ENCODE results near the gene SPATA4. TPM values are rescaled to one million over a fixed set of nuclear protein-coding genes. Genes with fewer than 3 reads are reported as not detected.

SPATA4 gene
- total and polyA plus RNA-seq, 2 donors from 2014 or later = 0.82 to 1.2 TPM

- Histone ChIP-seq H3K9me3 (ENCODE audit: control insufficient read depth in 2 of 3, insufficient read depth in 1 of 3, low read length in 3 of 3) (peaks cover 0 to 3% (median 0%) of the 10 kb centered on the region in 3 donors), H3K4me1 (ENCODE audit: control insufficient read depth in 2 of 3, insufficient read depth in 2 of 3, low read depth in 1 of 3, low read length in 3 of 3) (no peaks in the 10 kb centered on the region), H3K4me3 (ENCODE audit: low read length in 3 of 3) (no peak overlapping the region), H3K27ac (ENCODE audit: low read depth in 2 of 2, low read length in 2 of 2) (no peak overlapping the region), H3K9ac (ENCODE audit: low read length in 3 of 3) (no peak overlapping the region), H3K36me3 (ENCODE audit: control insufficient read depth in 2 of 3, insufficient read depth in 3 of 3, low read length in 3 of 3) (no peaks in the 10 kb centered on the region), H3K27me3 (ENCODE audit: control insufficient read depth, insufficient read depth, low read length) (no peaks in the 10 kb centered on the region)
- no peak for FAIRE-seq
- intact Hi-C loops (cut with DNase I) = no loop called here
- TF ChIP-seq CTCF (IDR thresholded peaks at IDR 0.05; ENCODE audit: borderline replicate concordance, extremely low read depth, insufficient read depth) = no peak
- no peak for DNase-seq
These were observed 14.2 kb upstream of the SPATA4 start for GRCh38 chr4:176209535-176209934.

GRCh38 chr4:176207839-176208238 lies 12.5 kb upstream of the SPATA4 start:
- FAIRE-seq (no peak), DNase-seq (no peak)
- Histone ChIP-seq H3K4me3 (ENCODE audit: low read length in 3 of 3) (no peak overlapping the region), H3K36me3 (ENCODE audit: control insufficient read depth in 2 of 3, insufficient read depth in 3 of 3, low read length in 3 of 3) (no peaks in the 10 kb centered on the region), H3K9ac (ENCODE audit: low read length in 3 of 3) (no peak overlapping the region), H3K9me3 (ENCODE audit: control insufficient read depth in 2 of 3, insufficient read depth in 1 of 3, low read length in 3 of 3) (peaks cover 0 to 3% (median 0%) of the 10 kb centered on the region in 3 donors), H3K27ac (ENCODE audit: low read depth in 2 of 2, low read length in 2 of 2) (no peak overlapping the region), H3K27me3 (ENCODE audit: control insufficient read depth, insufficient read depth, low read length) (no peaks in the 10 kb centered on the region), H3K4me1 (ENCODE audit: control insufficient read depth in 2 of 3, insufficient read depth in 2 of 3, low read depth in 1 of 3, low read length in 3 of 3) (no peaks in the 10 kb centered on the region)
- no peak for TF ChIP-seq CTCF (IDR thresholded peaks at IDR 0.05; ENCODE audit: borderline replicate concordance, extremely low read depth, insufficient read depth)
- intact Hi-C loops (cut with DNase I) = no loop called here

GRCh38 chr4:176205299-176205698 lies 9.9 kb upstream of the SPATA4 start:
- DNase-seq (no peak), FAIRE-seq (no peak)
- intact Hi-C loops (cut with DNase I) = no loop called here
- H3K36me3 ChIP-seq (ENCODE audit: control insufficient read depth in 2 of 3, insufficient read depth in 3 of 3, low read length in 3 of 3) = no peaks in the 10 kb centered on the region
- no peaks in the 10 kb centered on the region for H3K27me3 ChIP-seq (ENCODE audit: control insufficient read depth, insufficient read depth, low read length)
- no peaks in the 10 kb centered on the region for H3K4me1 ChIP-seq (ENCODE audit: control insufficient read depth in 2 of 3, insufficient read depth in 2 of 3, low read depth in 1 of 3, low read length in 3 of 3)
- H3K9me3 ChIP-seq (ENCODE audit: control insufficient read depth in 2 of 3, insufficient read depth in 1 of 3, low read length in 3 of 3) = no peaks in the 10 kb centered on the region
- H3K9ac ChIP-seq (ENCODE audit: low read length in 3 of 3) = no peak overlapping the region
- no peak overlapping the region for H3K4me3 ChIP-seq (ENCODE audit: low read length in 3 of 3)
- no peak for TF ChIP-seq CTCF (IDR thresholded peaks at IDR 0.05; ENCODE audit: borderline replicate concordance, extremely low read depth, insufficient read depth)
- no peak overlapping the region for H3K27ac ChIP-seq (ENCODE audit: low read depth in 2 of 2, low read length in 2 of 2)

- H3K4me1 ChIP-seq (ENCODE audit: control insufficient read depth in 2 of 3, insufficient read depth in 2 of 3, low read depth in 1 of 3, low read length in 3 of 3) = no peaks in the 10 kb centered on the region
- H3K27me3 ChIP-seq (ENCODE audit: control insufficient read depth, insufficient read depth, low read length) = no peaks in the 10 kb centered on the region
- intact Hi-C loops (cut with DNase I) = no loop called here
- no peak overlapping the region for H3K9ac ChIP-seq (ENCODE audit: low read length in 3 of 3)
- no peak overlapping the region for H3K4me3 ChIP-seq (ENCODE audit: low read length in 3 of 3)
- no peak for DNase-seq
- no peaks in the 10 kb centered on the region for H3K9me3 ChIP-seq (ENCODE audit: control insufficient read depth in 2 of 3, insufficient read depth in 1 of 3, low read length in 3 of 3)
- no peaks in the 10 kb centered on the region for H3K36me3 ChIP-seq (ENCODE audit: control insufficient read depth in 2 of 3, insufficient read depth in 3 of 3, low read length in 3 of 3)
- no peak for FAIRE-seq
- TF ChIP-seq CTCF (IDR thresholded peaks at IDR 0.05; ENCODE audit: borderline replicate concordance, extremely low read depth, insufficient read depth) = no peak
- no peak overlapping the region for H3K27ac ChIP-seq (ENCODE audit: low read depth in 2 of 2, low read length in 2 of 2)
These were observed 3.0 kb upstream of the SPATA4 start for GRCh38 chr4:176198316-176198903.
